Epithelial cell of proximal tubule (primary cell): ENCODE results near the gene VPS39. TPM values are rescaled to one million over a fixed set of nuclear protein-coding genes. Genes with fewer than 3 reads are reported as not detected.

Experiments used
- DNase-seq: peaks from one replicate; pipeline ENCODE4 v3.0.0-alpha.2; 2011; ENCODE audit warnings: low read depth
- H3K4me3 ChIP-seq: 2 replicates; pipeline ENCODE4 v1.5.1; 2011; ENCODE audit warnings: low read depth, mild to moderate bottlenecking, low read length
- CTCF ChIP-seq: conservative IDR thresholded peaks from 2 replicates; pipeline ENCODE4 v1.5.1; 2012; ENCODE audit warnings: low read depth, mild to moderate bottlenecking, low read length
- total RNA-seq: library from RNA; depleted of rRNA; stranded (reverse); fragments of >200 nt; gene quantifications from 2 replicates; pipeline ENCODE4 v1.2.3, GENCODE V29; 2015

The VPS39 gene
- total RNA-seq, 1 donor from 2014 or later, result 29.1 TPM

- no peak for TF ChIP-seq CTCF
- DNase-seq, result no peak
These were observed 56.4 kb downstream of the VPS39 start for GRCh38 chr15:42151736-42152135.

GRCh38 chr15:42151141-42151561 lies 57.0 kb downstream of the VPS39 start:
- TF ChIP-seq CTCF, result no peak
- no peak overlapping the region for H3K4me3 ChIP-seq
- DNase-seq, result no peak

More at GRCh38 chr15:42151736-42152135, 56.4 kb downstream of the VPS39 start:
- H3K4me3 ChIP-seq, result no peak overlapping the region

GRCh38 chr15:42150219-42150970 lies 57.7 kb downstream of the VPS39 start:
- DNase-seq, result no peak
- no peak overlapping the region for H3K4me3 ChIP-seq
- no peak for TF ChIP-seq CTCF

- no peak for TF ChIP-seq CTCF
- no peak for DNase-seq
These were observed 58.4 kb downstream of the VPS39 start for GRCh38 chr15:42149493-42150218.

GRCh38 chr15:42148808-42149492 lies 59.2 kb downstream of the VPS39 start:
- no peak for DNase-seq
- no peak for TF ChIP-seq CTCF
- no peak overlapping the region for H3K4me3 ChIP-seq

More at GRCh38 chr15:42149493-42150218, 58.4 kb downstream of the VPS39 start:
- H3K4me3 ChIP-seq, result no peak overlapping the region

- DNase-seq, result no peak
- no peak overlapping the region for H3K4me3 ChIP-seq
- TF ChIP-seq CTCF, result no peak
These were observed 60.7 kb downstream of the VPS39 start for GRCh38 chr15:42147431-42147735.
